K562 (cell line): ENCODE results near the gene PCGF6. TPM values are rescaled to one million over a fixed set of nuclear protein-coding genes. Genes with fewer than 3 reads are reported as not detected.

Experiments
- ATAC-seq: fragments of 200-7000 bp; cut with Tn5 transposase; 3 replicates; pipeline ENCODE4 v1.9.1; 2020; ENCODE audit warnings: moderate library complexity
- BruUV-seq: library from RNA; stranded (reverse); fragments of 400-500 nt; replicated peaks from 2 replicates; lab custom pipeline; 2021; lab: Mats Ljungman, UMichigan
- CTCF ChIA-PET: fragments of 300-600 bp; formaldehyde crosslinking; extraction: SDS; loops from one replicate; lab custom pipeline; 2021; ENCODE audit warnings: low intra/inter-chr PET ratio; lab: Yijun Ruan, JAX
- POLR2A ChIA-PET: fragments of 300-600, 350-650 bp; sonication (Branson Sonifier 250); formaldehyde crosslinking; extraction: SDS; loops from one replicate; lab custom pipeline; 2021; ENCODE audit warnings: antibody characterized with exemption, inconsistent platforms; lab: Yijun Ruan, JAX
- DNase-seq, 4 experiments: peaks; one replicate each; pipeline versions ENCODE4 v3.0.0 to v3.0.0-alpha.2; 2011 to 2018; ENCODE audit warnings: low spot score in 3 of 4, mixed read lengths in 3 of 4; ENCODE audit errors: extremely low read depth in 1 of 4
- FAIRE-seq: peaks from 2 replicates; lab custom pipeline; 2011; peaks lifted over from hg19 to GRCh38; lab: Jason Lieb, UNC
- H2AFZ ChIP-seq: 2 replicates; pipeline ENCODE4 v1.6.0; 2011; ENCODE audit warnings: low read depth, low read length, control low read depth, inconsistent platforms
- H3K27ac ChIP-seq: fragments of 200-600 bp; 3 replicates; pipeline ENCODE4 v1.8.0; 2011; ENCODE audit warnings: low read depth, mild to moderate bottlenecking, control low read depth, inconsistent platforms, low read length, moderate library complexity, mixed read lengths; ENCODE audit errors: extremely low read depth
- H3K27me3 ChIP-seq, 2 experiments: fragments of 300-600 bp in 1 of 2; 2 replicates in 1 of 2; 3 replicates in 1 of 2; pipeline versions ENCODE4 v1.6.0 to v1.8.0; 2011; ENCODE audit warnings: inconsistent platforms in 2 of 2, low read length in 2 of 2, mild to moderate bottlenecking in 1 of 2, mixed read lengths in 1 of 2, moderate library complexity in 1 of 2; ENCODE audit not compliant: control insufficient read depth in 2 of 2, insufficient read depth in 2 of 2
- H3K36me3 ChIP-seq: fragments of 300-600 bp; 3 replicates; pipeline ENCODE4 v1.8.0; 2011; ENCODE audit warnings: mild to moderate bottlenecking, low read length, inconsistent platforms; ENCODE audit not compliant: control insufficient read depth, insufficient read depth
- H3K4me1 ChIP-seq, 2 experiments: fragments of 200-600 bp in 1 of 2; replicated peaks in 1 of 2; 2 replicates in 1 of 2; 3 replicates in 1 of 2; pipeline versions ENCODE4 v1.5.1 to v1.8.0; 2011; ENCODE audit warnings: inconsistent platforms in 2 of 2, low read length in 2 of 2, mild to moderate bottlenecking in 1 of 2, mixed read lengths in 1 of 2, moderate library complexity in 1 of 2; ENCODE audit not compliant: control insufficient read depth in 2 of 2, insufficient read depth in 2 of 2
- H3K4me2 ChIP-seq: 2 replicates; pipeline ENCODE4 v1.6.1; 2011; ENCODE audit warnings: low read length, control low read depth, inconsistent platforms, mixed read lengths; ENCODE audit not compliant: insufficient read depth
- H3K4me3 ChIP-seq: fragments of 200-600 bp; sonication (generic), shearing (Covaris generic); 2 replicates; pipeline ENCODE4 v1.5.1; 2016; ENCODE audit warnings: control low read depth, inconsistent platforms
- H3K79me2 ChIP-seq: fragments of 200-600 bp; 3 replicates; pipeline ENCODE4 v1.8.0; 2011; ENCODE audit warnings: low read length, inconsistent platforms; ENCODE audit not compliant: control insufficient read depth, insufficient read depth
- H3K9ac ChIP-seq, 2 experiments: 2 replicates each; pipeline versions ENCODE4 v1.6.0 to v1.6.1; 2011; ENCODE audit warnings: low read depth in 2 of 2, low read length in 2 of 2, control low read depth in 1 of 2, inconsistent platforms in 1 of 2, mild to moderate bottlenecking in 1 of 2, mixed read lengths in 1 of 2; ENCODE audit not compliant: insufficient read depth in 1 of 2
- H3K9me1 ChIP-seq: one replicate; pipeline ENCODE4 v1.6.0; 2011; ENCODE audit warnings: inconsistent platforms, mild to moderate bottlenecking, low read length, moderate library complexity; ENCODE audit not compliant: control insufficient read depth, insufficient read depth
- H3K9me3 ChIP-seq: replicated peaks from 2 replicates; pipeline ENCODE4 v1.5.1; 2011; ENCODE audit warnings: low read depth, low read length, inconsistent platforms; ENCODE audit not compliant: control insufficient read depth, insufficient read depth
- H4K20me1 ChIP-seq: replicated peaks from 2 replicates; pipeline ENCODE4 v1.6.1; 2011; ENCODE audit warnings: low read length, inconsistent platforms, mixed read lengths; ENCODE audit not compliant: control insufficient read depth, insufficient read depth
- CAMTA2 ChIP-seq: fragments of 250-450 bp; sonication (Bioruptor Pico); conservative IDR thresholded peaks from 2 replicates; pipeline ENCODE4 v1.5.1; 2022
- DACH1 ChIP-seq: fragments of 450-650 bp; IDR thresholded peaks from 2 replicates; pipeline ENCODE4 v1.6.1; 2018; ENCODE audit not compliant: partially characterized antibody
- GABPB2 ChIP-seq: fragments of 250-450 bp; sonication (Bioruptor Pico); conservative IDR thresholded peaks from 2 replicates; pipeline ENCODE4 v1.5.1; 2021; ENCODE audit warnings: mild to moderate bottlenecking
- HEY1 ChIP-seq: fragments of 250-450 bp; sonication (Bioruptor Pico); IDR thresholded peaks from 2 replicates; pipeline ENCODE4 v1.5.0; 2020; ENCODE audit warnings: mild to moderate bottlenecking, moderate library complexity, borderline replicate concordance
- NFYB ChIP-seq: IDR thresholded peaks from 2 replicates; pipeline ENCODE4 v1.6.1; 2011; ENCODE audit warnings: mild to moderate bottlenecking, moderate library complexity; ENCODE audit not compliant: insufficient read length; ENCODE audit errors: extremely low read depth
- OTX1 ChIP-seq: fragments of 450-650 bp; formaldehyde crosslinking; IDR thresholded peaks from 2 replicates; pipeline ENCODE4 v1.4.0; 2022; ENCODE audit warnings: mild to moderate bottlenecking
- SRF ChIP-seq, 2 experiments: fragments of 250-450, 450-650 bp in 1 of 2; sonication (Bioruptor Pico) in 1 of 2; sonication (generic) in 1 of 2; formaldehyde crosslinking; IDR thresholded peaks; 2 replicates each; pipeline versions ENCODE4 v1.5.0 to v1.5.1; 2020 to 2022; ENCODE audit warnings: mild to moderate bottlenecking in 1 of 2, missing genetic modification reagents in 1 of 2
- TCF3 ChIP-seq: sonication (generic); formaldehyde crosslinking; IDR thresholded peaks from 2 replicates; pipeline ENCODE4 v1.4.0; 2020; ENCODE audit warnings: mild to moderate bottlenecking, missing genetic modification reagents
- ZNF696 ChIP-seq: fragments of 250-450 bp; sonication (Bioruptor Pico); conservative IDR thresholded peaks from 2 replicates; pipeline ENCODE4 v1.4.0; 2020; ENCODE audit warnings: mild to moderate bottlenecking, moderate library complexity
- WGBS: fragments of 100-300 bp; shearing (Covaris generic); methylation state at CpG from one replicate; pipeline ENCODE4 v1.1.6; 2016; ENCODE audit warnings: low coverage, mixed read lengths; ENCODE audit not compliant: insufficient coverage; ENCODE audit errors: missing lambda C conversion rate; 5-methylcytosine and 5-hydroxymethylcytosine counted together
- in situ Hi-C: fragments of 300-500 bp; cut with MboI; formaldehyde crosslinking; loops from 4 replicates; pipeline ENCODE4 v1.15.0; 2018; ENCODE audit warnings: inconsistent platforms, mixed read lengths
- intact Hi-C: fragments of 100-400 bp; cut with micrococcal nuclease; formaldehyde crosslinking; loops from 2 replicates; pipeline ENCODE4 v1.14.2; 2022
- polyA plus RNA-seq, 8 experiments: library from polyadenylated mRNA; depleted of rRNA in 4 of 8; stranded (reverse) in 5 of 8; unstranded in 3 of 8; fragments of >200 nt; fragmentation: Nextera tagmentation in 2 of 8; fragmentation: Illumina TruSeq in 1 of 8; extraction: Ambion mirVana in 2 of 8; extraction: Trizol in 1 of 8; gene quantifications; 2 replicates each; pipeline versions ENCODE4 v1.2.1 to v1.2.3, GENCODE V29; 2011 to 2014; ENCODE audit warnings: inconsistent platforms in 1 of 8, missing spikeins in 1 of 8
- total RNA-seq, 7 experiments: library from RNA; depleted of rRNA in 6 of 7; stranded (reverse); fragments of >200 nt in 6 of 7; fragmentation: Illumina TruSeq in 2 of 7; extraction: Trizol in 2 of 7; gene quantifications; 2 replicates each; pipeline versions ENCODE4 v1.2.1 to v1.2.3, GENCODE V29; 2011 to 2021; ENCODE audit warnings: low replicate concordance in 1 of 7
- TF ChIP-seq, protein P1 (sequence below): fragments of 450-650 bp; formaldehyde crosslinking; IDR thresholded peaks from 2 replicates; pipeline ENCODE4 v1.4.0; 2022; ENCODE audit warnings: mild to moderate bottlenecking, moderate library complexity
- TF ChIP-seq, protein P2 (sequence below): sonication (generic); formaldehyde crosslinking; IDR thresholded peaks from 2 replicates; pipeline ENCODE4 v1.8.1; 2023; ENCODE audit warnings: mild to moderate bottlenecking, missing genetic modification reagents

Gene PCGF6
- total and polyA plus RNA-seq, 9 of the 15 experiments (the other 6 are each of a cell fraction or from before 2014, with no cell fraction given) = 8.4 to 24.6 (median 20.6) TPM

DNA sequence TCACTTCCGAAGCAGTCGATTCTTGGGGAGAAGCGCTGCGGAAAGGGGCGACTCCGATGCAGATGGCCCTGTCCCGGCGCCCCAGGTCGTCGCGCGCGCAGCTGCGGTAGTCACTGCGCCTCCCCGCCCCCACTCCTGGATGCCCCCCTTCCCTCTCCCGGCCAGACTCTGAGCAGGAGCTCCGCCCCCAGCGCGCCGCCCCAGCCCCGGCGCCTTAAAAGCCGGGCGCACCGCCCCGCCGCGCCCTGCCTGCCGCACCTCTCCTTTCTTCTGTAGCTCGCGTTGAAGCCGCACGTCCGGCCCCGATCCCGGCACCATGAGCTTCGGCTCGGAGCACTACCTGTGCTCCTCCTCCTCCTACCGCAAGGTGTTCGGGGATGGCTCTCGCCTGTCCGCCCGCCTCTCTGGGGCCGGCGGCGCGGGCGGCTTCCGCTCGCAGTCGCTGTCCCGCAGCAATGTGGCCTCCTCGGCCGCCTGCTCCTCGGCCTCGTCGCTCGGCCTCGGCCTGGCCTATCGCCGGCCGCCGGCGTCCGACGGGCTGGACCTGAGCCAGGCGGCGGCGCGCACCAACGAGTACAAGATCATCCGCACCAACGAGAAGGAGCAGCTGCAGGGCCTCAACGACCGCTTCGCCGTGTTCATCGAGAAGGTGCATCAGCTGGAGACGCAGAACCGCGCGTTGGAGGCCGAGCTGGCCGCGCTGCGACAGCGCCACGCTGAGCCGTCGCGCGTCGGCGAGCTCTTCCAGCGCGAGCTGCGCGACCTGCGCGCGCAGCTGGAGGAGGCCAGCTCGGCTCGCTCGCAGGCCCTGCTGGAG lies 73.8 kb downstream of the PCGF6 start, which contains the start of gene INA:
TSS of gene INA (plus strand) at position 243 of the 817 bp plus-strand sequence. CDS start at position 317, 74 bp downstream.
- ATAC-seq = no peak
- DNase-seq = no peak
- no peaks in the 10 kb centered on the region for H3K36me3 ChIP-seq
- no TSS peak for BruUV-seq
- H3K9me3 ChIP-seq = no peaks in the 10 kb centered on the region
- H3K4me3 ChIP-seq = no peak within 1 kb of the TSS
- H3K27me3 ChIP-seq = peaks cover 0 to 14% of the 10 kb centered on the region in 2 experiments; a peak in 1 of 5 replicates
- no peak for FAIRE-seq
- in situ Hi-C loops (no loop called here), intact Hi-C loops (no loop called here)
- H2AFZ ChIP-seq = no peak within 1 kb of the TSS
- no peak for TF ChIP-seq OTX1 (CRISPR knock-in tag)
- no peak within 1 kb of the TSS for H3K9ac ChIP-seq
- ChIA-PET CTCF (no interaction called here), POLR2A (interaction anchor here (1.6 kb wide), 1 partner anchor 11 kb away, joined by 5 read pairs; no protein-coding TSS in a partner anchor)
- no peaks in the 10 kb centered on the region; the same call in 1 of the 2 replicates for H4K20me1 ChIP-seq
- 62% methylated on average over 10 of the region's 105 CpGs for whole genome bisulfite sequencing
- H3K4me1 ChIP-seq = peaks cover 0 to 3% of the 10 kb centered on the region in 2 experiments; a peak in 2 of 5 replicates
- no peaks in the 10 kb centered on the region for H3K79me2 ChIP-seq
- H3K9me1 ChIP-seq = no peaks in the 10 kb centered on the region
- H3K27ac ChIP-seq = no peak within 1 kb of the TSS
- no peak within 1 kb of the TSS for H3K4me2 ChIP-seq

DNA sequence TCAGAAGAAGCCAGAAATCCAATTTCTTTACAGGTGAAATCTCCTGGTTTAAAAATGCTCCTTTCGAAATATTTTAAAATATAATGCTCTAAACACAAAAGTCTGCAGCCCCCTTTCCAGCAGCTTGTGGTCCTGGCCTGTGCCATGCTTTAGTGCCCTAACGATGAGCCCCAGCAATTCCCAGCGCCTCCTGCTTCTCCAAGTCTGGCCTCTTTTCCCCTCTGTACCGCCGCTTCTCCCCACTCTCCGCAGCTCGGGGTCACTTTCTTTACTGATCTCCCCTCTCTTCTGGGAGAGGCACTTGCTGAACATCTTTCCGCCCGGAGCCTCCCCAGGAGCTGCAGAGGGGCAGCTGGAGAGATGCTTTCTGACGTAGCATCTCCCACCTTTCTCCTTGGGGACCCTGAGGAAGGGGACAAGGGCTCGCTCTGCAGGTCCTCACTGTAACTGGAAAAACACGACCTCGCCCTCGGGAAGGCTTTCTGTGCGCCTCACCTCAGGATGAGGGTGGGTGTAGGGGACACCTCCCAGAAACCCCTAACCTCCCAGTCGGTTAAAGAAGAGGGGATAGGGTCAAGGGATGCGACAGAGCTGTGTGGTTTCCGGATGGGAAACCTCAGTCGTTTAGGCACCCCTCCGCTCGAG lies 74.6 kb downstream of the PCGF6 start:
- FAIRE-seq (no peak), ATAC-seq (no peak), DNase-seq (no peak)
- no TSS peak for BruUV-seq
- CTCF ChIA-PET = no interaction called here
- no peaks in the 10 kb centered on the region for H3K79me2 ChIP-seq
- H3K27me3 ChIP-seq = peaks cover 0 to 8% of the 10 kb centered on the region in 2 experiments; a peak in 1 of 5 replicates
- intact Hi-C loops (no loop called here), in situ Hi-C loops (no loop called here)
- no peaks in the 10 kb centered on the region for H3K9me3 ChIP-seq
- no peak overlapping the region for H3K4me3 ChIP-seq
- H3K27ac ChIP-seq = no peak overlapping the region
- no peaks in the 10 kb centered on the region for H3K9me1 ChIP-seq
- WGBS = 13% methylated on average over 14 of the region's 21 CpGs
- no peaks in the 10 kb centered on the region for H3K36me3 ChIP-seq
- no peaks in the 10 kb centered on the region; the same call in 1 of the 2 replicates for H4K20me1 ChIP-seq
- H3K9ac ChIP-seq = no peak overlapping the region
- POLR2A ChIA-PET = interaction anchor here (0.9 kb wide), 1 partner anchor 11 kb away, joined by 3 read pairs; no protein-coding TSS in a partner anchor
- no peaks in the 10 kb centered on the region; a peak in 1 of 5 replicates for H3K4me1 ChIP-seq
- H3K4me2 ChIP-seq = no peak overlapping the region
- H2AFZ ChIP-seq = no peak overlapping the region
- TF ChIP-seq, protein P1, sequence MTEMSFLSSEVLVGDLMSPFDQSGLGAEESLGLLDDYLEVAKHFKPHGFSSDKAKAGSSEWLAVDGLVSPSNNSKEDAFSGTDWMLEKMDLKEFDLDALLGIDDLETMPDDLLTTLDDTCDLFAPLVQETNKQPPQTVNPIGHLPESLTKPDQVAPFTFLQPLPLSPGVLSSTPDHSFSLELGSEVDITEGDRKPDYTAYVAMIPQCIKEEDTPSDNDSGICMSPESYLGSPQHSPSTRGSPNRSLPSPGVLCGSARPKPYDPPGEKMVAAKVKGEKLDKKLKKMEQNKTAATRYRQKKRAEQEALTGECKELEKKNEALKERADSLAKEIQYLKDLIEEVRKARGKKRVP = no peak
- TF ChIP-seq DACH1 (no peak), SRF (CRISPR knock-in tag; IDR thresholded peaks at IDR 0.05) (no peak), TCF3 (no peak), HEY1 (CRISPR knock-in tag) (no peak), GABPB2 (CRISPR knock-in tag) (no peak), ZNF696 (CRISPR knock-in tag) (no peak), CAMTA2 (no peak), NFYB (no peak)
- TF ChIP-seq, protein P2, sequence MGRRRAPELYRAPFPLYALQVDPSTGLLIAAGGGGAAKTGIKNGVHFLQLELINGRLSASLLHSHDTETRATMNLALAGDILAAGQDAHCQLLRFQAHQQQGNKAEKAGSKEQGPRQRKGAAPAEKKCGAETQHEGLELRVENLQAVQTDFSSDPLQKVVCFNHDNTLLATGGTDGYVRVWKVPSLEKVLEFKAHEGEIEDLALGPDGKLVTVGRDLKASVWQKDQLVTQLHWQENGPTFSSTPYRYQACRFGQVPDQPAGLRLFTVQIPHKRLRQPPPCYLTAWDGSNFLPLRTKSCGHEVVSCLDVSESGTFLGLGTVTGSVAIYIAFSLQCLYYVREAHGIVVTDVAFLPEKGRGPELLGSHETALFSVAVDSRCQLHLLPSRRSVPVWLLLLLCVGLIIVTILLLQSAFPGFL (CRISPR knock-in tag) = no peak
